ENCODE data around the gene B4GALT3. TPM values are rescaled to one million over a fixed set of nuclear protein-coding genes. Genes with fewer than 3 reads are reported as not detected.

Gene B4GALT3
- 49.4 and 52.1 TPM in 2 replicates for total RNA-seq

DNA sequence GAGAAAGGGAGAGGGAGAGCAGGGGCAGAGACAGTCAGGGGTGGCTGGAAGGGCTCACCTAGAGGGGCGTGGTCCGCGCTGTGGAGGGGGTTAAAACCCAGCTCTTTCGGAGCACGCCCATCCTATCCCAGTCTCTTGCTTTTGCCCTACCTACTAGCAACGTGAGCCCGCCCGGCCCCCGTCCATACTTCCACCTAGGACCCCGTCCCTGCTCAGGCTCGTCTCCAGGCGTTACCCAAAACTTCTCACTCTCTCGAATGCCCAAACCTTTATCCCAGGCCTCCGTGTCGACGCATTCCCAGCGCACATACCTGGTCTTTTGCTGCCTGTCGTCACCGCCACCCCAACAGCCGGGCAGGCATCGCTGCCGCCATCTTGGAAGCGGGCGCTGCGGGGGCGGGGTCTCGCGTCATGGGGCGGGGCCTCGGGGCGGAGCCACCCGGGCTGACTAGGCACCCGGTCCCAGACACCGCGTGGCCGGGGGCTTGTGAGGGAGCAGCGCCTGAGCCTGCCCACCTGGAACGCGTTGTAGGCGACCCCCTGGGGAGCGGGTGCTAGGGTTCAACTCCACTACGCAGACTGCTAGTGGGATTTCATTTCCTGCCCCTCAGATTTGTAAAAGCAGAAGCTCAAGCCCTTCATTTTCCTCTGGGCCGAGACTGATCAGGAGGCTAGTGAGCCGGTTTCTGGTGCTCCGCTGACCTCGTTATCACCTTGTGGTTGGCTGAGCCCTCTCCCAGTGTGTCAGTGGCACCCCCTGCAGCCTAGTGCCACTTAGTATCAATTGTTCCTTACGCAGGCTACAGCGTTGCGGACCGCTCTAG lies at the start of gene B4GALT3:
B4GALT3 (minus strand) TSS at position 396 of the 824 bp plus-strand sequence. CDS start 1,447 bp downstream, outside the sequence.
- intact Hi-C loops (cut with micrococcal nuclease) = loop anchor here (1.0 kb wide), 3 partner anchors 8 to 48 kb away; partner anchors contain the start of gene PPOX

GRCh38 chr1:161226759-161227158 lies 49.5 kb upstream of the B4GALT3 start:
- intact Hi-C loops (cut with micrococcal nuclease) = loop anchor here (1.0 to 10.0 kb wide), 4 partner anchors 65 to 538 kb away; partner anchors contain the start of gene ATF6

GRCh38 chr1:161226320-161226711 lies 49.0 kb upstream of the B4GALT3 start:
- intact Hi-C loops (cut with micrococcal nuclease) = loop anchor here (2.0 to 10.0 kb wide), 2 partner anchors 80 to 538 kb away; partner anchors contain the start of gene ATF6

DNA sequence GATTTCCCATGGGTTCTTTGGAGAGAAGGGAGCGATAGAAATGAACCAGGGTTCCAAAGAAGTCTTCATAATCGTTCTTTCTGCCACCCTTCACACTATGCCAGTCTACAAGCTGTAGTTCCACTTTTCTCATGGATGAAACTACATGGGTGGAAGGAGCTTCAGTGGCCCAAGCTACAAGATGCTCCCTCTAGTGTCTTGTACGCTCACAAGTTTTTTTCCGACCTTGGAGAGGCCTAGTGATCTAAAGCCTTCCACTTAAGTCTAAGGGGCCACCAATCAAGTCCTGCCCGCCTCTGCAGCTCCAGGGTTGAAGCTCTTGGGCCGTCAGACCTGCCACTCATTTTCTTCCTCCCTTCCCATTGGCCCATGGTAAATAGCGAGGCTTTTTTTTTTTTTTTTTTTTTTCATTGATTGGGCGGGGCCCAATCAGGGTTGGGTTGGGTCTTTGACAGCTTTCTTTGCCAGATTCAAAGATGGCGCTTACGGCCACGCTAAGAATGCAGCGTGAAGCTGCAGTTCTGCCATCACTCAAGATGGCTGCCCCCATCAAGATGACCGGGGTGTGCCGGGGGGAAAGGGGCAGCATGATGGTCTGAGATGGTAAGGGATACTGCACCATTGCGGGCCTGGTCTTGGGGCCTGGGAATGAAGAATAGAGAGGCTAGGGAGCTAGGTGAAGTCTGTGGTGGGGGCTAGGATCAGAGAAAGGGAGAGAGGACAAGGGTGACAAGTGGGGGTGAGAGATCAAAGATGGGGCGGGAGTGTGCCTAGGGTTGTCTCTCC lies 48.4 kb upstream of the B4GALT3 start, which contains the start of gene TOMM40L:
TOMM40L (plus strand) TSS at position 527 of the 786 bp plus-strand sequence. CDS start 430 bp downstream, outside the sequence.
- intact Hi-C loops (cut with micrococcal nuclease) = loop anchor here (1.0 to 10.0 kb wide), 9 partner anchors 15 to 539 kb away; partner anchors contain the start of genes ATF6, B4GALT3, NDUFS2 and PPOX

GRCh38 chr1:161225178-161225533 lies 47.8 kb upstream of the B4GALT3 start:
- intact Hi-C loops (cut with micrococcal nuclease) = loop anchor here (1.0 to 10.0 kb wide), 8 partner anchors 15 to 540 kb away; partner anchors contain the start of genes ATF6, B4GALT3, NDUFS2 and PPOX

- intact Hi-C loops (cut with micrococcal nuclease) = loop anchor here (1.0 to 10.0 kb wide), 8 partner anchors 14 to 540 kb away; partner anchors contain the start of genes ATF6, B4GALT3, NDUFS2 and PPOX
These were observed 47.4 kb upstream of the B4GALT3 start for GRCh38 chr1:161224695-161225087.

DNA sequence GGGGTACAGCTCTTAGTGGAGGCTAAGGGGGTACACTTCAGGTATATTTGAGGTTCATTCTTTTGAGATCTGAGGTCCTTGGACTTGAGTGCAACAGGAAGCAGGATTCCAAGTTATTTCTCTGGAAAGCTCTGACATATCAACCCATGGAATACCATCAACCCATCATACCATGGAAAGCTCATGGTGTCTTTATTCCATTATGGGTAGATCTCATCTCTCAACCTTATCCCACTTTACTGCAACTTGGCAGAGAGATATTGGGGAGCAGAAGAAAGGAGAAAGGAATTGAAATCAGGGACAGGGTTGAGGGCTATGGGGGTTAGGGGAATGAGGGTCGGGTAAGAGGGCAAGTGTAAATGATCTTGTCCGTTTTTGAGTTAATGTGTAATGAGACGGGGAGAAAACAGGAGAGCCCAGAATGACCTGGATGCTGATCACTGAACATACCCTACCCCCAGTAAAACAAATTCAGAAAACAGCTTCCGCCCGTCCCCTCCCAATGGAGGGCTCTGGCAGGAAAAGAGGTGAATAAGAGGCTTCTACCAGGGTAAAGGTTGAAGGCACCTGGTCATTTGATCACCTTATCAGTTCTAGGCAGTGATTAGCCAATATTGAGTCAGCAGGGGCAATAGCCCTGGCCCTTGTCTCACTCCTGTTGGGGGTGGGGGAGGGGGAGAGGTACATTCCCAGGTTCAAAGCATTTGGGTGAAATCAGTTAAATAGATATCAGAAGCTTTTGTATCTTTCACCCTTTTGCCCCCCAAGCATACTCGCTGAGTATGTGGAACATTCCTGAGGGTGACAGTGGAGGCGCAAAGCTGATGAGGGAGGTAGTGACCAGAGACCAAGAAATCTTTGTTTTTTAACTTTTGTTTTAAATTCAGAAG lies 46.7 kb upstream of the B4GALT3 start:
- intact Hi-C loops (cut with micrococcal nuclease) = loop anchor here (10.0 kb wide), 1 partner anchor 541 kb away; the partner anchor contains the start of gene ATF6

DNA sequence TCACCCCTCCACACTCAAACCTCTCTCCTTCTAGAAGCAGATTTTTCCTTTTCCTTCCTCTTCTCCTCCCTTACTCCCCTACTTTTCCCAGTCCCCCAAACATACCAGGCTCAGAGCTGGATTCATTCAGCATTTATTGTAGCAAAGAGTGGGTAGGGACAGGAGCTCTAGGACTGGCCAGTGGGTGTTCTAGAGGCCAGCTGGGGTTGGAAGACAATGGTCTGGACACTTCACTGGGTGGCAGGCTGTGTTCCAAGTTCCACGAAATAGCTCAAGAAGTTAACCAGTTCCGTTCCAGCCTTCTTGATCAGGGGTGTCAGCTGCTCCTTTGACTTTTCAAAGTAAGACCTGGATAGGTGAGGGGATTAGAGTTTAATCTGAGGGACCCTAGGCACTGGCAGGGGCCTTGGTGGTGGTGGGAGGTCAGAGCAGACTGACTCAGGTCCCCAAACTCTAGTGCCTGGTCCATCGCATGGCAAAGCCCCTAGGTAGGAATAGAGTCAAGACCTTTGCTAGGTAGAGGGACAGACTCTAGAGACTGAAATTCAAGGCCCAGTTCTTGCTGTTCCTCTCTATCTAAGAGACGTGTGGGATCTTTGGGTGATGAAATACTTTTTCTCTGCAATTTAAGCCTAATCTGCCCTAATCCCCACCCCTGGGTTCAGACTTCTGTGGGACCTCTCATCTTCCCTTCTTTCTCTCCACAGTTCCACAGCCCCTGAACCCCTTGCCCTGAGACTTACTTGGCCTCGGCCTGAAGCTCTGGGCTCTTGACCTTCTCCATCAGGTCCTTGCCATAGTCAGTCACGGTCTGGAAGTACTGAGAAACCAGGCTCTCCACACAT lies 45.1 kb upstream of the B4GALT3 start:
- intact Hi-C loops (cut with micrococcal nuclease) = loop anchor here (10.0 kb wide), 1 partner anchor 542 kb away; the partner anchor contains the start of gene ATF6

DNA sequence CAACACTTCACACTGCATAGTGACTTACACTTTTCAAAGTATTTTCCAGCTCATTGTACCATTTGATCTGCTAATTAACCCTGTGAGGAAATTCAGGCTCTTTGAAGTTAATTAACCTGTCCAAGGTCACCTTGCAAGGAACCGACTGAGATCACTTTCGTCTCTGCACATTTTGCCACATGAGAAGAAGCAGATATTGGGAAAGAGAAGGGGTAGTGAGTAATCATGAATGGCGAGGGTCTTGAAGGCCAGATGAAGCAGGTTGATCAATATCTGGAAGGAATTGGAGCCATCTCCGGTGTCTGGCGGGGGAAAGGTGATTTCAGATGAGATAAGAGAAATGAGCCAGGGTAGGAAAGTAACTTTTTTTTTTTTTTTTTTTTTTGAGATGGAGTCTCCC lies 42.7 kb upstream of the B4GALT3 start:
- intact Hi-C loops (cut with micrococcal nuclease) = loop anchor here (10.0 kb wide), 1 partner anchor 545 kb away; the partner anchor contains the start of gene ATF6

- intact Hi-C loops (cut with micrococcal nuclease) = no loop called here
These were observed 42.0 kb upstream of the B4GALT3 start for GRCh38 chr1:161219078-161219892.

- intact Hi-C loops (cut with micrococcal nuclease) = no loop called here
These were observed 41.2 kb upstream of the B4GALT3 start for GRCh38 chr1:161218301-161219077.

GRCh38 chr1:161217831-161218230 lies 40.5 kb upstream of the B4GALT3 start:
- intact Hi-C loops (cut with micrococcal nuclease) = no loop called here

- intact Hi-C loops (cut with micrococcal nuclease) = no loop called here
These were observed 39.8 kb upstream of the B4GALT3 start for GRCh38 chr1:161216945-161217712.

DNA sequence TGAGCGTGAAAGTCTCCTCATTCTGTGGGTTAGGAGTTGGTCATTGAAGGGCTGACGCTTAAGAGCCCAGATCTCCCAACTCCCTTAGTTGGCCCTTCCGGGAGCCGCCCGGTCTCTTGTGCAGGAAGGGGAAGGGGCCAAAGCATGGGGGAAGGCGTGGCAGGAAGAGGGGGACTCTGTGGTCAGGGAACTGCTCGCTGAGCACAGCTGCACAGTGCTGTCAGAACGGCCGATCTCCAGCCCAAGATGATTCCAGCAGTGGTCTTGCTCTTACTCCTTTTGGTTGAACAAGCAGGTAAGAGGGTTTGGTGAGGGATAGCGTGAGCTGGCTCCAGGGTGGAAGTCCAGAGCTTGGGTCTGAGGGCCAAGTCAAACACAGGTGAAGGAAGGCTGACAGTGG lies 37.8 kb upstream of the B4GALT3 start, which contains the start of gene FCER1G:
FCER1G (plus strand) TSS at position 220 of the 400 bp plus-strand sequence; CDS start at position 247, 27 bp downstream.
- intact Hi-C loops (cut with micrococcal nuclease) = no loop called here

DNA sequence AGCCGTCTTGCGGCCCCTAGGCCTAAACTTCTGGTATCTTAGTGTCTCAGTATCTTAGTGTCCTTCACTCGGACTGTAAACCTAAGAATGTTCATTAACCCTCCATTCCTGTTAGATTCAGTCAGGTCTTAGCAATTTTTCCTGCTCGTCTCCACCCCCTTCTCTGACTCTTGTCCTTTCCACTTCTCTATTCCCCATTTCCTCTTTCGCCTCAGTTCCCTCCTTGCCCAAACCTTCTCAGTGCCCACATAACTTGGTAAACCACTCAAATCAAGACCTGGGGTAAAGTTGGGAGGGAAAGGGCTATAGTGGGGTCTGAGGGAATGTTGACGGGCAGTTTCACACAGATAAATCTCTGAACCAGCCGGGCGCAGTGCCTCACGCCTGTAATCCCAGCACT lies 37.1 kb upstream of the B4GALT3 start:
- intact Hi-C loops (cut with micrococcal nuclease) = no loop called here

GRCh38 chr1:161209790-161210409 lies 32.6 kb upstream of the B4GALT3 start:
- intact Hi-C loops (cut with micrococcal nuclease) = loop anchor here (1.0 kb wide), 1 partner anchor 15 kb away; no protein-coding TSS in a partner anchor

Data from T-helper 2 cell treated with Interferon-gamma antibody and Interleukin-4, amounts not matched to agents 100 ng/mL and 5 ng/mL, for 36 hours (primary cell).